Measurements from ENCODE around the gene ENG.
"Not testable (repeated sequence)": the region's sequence is repeated elsewhere in the genome, so short reads cannot be mapped to it uniquely, and the experiment has no call there.

Gene ENG

DNA sequence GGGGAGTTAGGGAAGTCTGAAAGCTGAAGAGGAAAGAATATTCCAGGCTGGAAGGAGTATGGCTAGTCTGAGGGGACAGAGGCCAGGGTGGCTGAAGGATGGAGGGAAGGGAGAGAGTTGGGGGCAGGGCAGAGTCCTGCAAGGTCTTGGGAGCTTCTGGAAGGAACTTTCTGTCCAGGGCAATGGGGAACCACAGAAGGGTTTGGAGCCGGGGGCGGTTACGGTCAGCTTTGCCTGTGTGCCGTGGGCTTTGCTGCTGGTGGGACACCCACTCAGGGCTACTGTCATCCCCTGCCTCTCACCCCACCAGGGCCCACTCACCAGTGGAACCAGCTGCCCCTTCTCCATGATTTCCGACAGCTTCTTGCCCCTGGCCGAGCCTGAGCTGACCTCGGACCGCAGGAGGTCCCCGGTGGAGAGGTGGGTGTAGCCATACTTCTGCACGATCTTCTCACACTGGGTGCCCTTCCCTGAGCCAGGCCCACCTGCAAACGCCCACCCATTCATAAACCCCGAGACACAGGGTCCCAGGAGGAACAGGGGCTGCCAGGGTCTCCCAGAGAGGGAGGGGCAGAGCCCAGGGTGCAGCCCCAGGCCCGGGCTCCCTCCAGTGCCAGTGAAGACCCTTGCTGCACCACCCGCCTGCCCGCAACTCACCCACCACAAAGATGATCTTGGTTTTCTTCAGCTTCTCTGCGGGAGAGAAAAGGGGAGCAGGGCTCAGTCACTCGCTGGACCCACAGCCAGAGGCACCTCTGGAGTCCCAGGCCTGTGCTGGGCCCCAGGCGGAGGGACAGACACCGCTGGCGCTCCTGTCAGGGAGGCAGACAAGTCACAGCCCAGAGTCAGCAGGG, 18.1 kb upstream of the ENG start:
- Histone ChIP-seq H3K36me3 (peaks cover 59% of the 10 kb centered on the region), H3K9me3 (ENCODE audit: severe bottlenecking) (no peaks in the 10 kb centered on the region), H3K27ac (peak overlapping the region; percentile 16; the same call in 1 of the 2 replicates), H3K4me3 (ENCODE audit: low read depth, low read length) (no peak overlapping the region), H3K27me3 (ENCODE audit: insufficient read depth, low read depth, severe bottlenecking) (no peaks in the 10 kb centered on the region)
- DNase-seq = no peak
- TF ChIP-seq, protein P1, sequence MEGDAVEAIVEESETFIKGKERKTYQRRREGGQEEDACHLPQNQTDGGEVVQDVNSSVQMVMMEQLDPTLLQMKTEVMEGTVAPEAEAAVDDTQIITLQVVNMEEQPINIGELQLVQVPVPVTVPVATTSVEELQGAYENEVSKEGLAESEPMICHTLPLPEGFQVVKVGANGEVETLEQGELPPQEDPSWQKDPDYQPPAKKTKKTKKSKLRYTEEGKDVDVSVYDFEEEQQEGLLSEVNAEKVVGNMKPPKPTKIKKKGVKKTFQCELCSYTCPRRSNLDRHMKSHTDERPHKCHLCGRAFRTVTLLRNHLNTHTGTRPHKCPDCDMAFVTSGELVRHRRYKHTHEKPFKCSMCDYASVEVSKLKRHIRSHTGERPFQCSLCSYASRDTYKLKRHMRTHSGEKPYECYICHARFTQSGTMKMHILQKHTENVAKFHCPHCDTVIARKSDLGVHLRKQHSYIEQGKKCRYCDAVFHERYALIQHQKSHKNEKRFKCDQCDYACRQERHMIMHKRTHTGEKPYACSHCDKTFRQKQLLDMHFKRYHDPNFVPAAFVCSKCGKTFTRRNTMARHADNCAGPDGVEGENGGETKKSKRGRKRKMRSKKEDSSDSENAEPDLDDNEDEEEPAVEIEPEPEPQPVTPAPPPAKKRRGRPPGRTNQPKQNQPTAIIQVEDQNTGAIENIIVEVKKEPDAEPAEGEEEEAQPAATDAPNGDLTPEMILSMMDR (IDR thresholded peaks at IDR 0.05; ENCODE audit: low read depth, low read length) = no peak

DNA sequence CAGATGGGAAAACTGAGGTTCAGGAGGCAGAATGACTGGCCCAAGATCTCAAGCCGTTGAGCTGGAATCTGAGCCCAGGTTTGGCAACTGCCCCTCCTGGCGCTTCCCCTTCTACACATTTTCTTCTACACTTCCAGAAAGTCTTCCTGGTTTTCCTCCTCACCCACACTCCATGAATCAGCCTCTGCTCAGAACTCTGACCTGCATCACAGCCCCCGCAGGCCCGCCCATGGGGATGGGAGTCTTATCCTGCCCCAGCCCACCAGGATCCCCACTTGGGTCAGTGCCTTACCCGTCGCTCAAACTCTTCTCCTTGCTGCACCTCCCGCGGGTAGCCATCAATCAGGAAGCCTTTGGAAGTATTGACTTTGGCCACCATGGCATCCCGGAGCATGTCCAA, 17.1 kb upstream of the ENG start:
- no peak overlapping the region for H3K27ac ChIP-seq
- H3K36me3 ChIP-seq = peaks cover 63% of the 10 kb centered on the region
- TF ChIP-seq, protein P1 (IDR thresholded peaks at IDR 0.05; ENCODE audit: low read depth, low read length) = no peak
- no peaks in the 10 kb centered on the region for H3K9me3 ChIP-seq (ENCODE audit: severe bottlenecking)
- DNase-seq = no peak
- no peaks in the 10 kb centered on the region for H3K27me3 ChIP-seq (ENCODE audit: insufficient read depth, low read depth, severe bottlenecking)
- no peak overlapping the region for H3K4me3 ChIP-seq (ENCODE audit: low read depth, low read length)

DNA sequence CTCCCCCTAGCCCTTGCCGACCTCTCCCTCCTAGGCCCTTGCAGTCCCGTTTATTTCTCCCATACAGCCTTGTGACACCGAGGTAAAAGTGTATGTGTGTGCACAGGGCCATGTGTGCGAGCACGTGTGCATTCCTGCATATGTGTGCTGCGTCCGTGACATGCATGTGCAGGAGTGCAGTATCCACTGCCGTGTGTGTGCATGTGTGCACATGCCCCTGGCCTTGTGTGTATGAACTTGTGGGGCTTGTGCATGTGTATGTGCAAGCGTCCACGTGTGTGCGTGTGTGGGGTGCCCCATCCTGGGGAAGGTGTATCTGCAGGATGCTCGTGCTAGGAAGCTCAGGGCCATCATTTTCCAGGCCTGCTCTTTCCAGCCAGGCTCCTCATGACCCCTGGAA, 16.4 kb upstream of the ENG start:
- no peak overlapping the region for H3K4me3 ChIP-seq (ENCODE audit: low read depth, low read length)
- H3K27me3 ChIP-seq (ENCODE audit: insufficient read depth, low read depth, severe bottlenecking) = no peaks in the 10 kb centered on the region
- no peak for DNase-seq
- no peaks in the 10 kb centered on the region for H3K9me3 ChIP-seq (ENCODE audit: severe bottlenecking)
- TF ChIP-seq, protein P1 (IDR thresholded peaks at IDR 0.05; ENCODE audit: low read depth, low read length) = no peak
- peaks cover 68% of the 10 kb centered on the region for H3K36me3 ChIP-seq
- H3K27ac ChIP-seq = no peak overlapping the region

DNA sequence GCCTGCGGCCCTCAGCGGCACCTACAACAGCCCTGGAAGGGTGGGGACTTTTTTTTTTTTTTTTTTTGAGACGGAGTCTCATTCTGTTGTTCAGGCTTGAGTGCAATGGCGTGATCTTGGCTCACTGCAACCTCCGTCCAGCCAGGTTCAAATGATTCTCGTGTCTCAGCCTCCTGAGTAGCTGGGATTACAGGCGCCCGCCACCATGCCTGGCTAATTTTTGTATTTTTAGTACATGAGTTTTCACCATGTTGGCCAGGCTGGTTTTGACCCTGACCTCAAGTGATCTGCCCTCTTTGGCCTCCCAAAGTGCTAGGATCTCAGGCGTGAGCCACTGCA, 15.7 kb upstream of the ENG start:
- H3K4me3 ChIP-seq (ENCODE audit: low read depth, low read length); DNase-seq; H3K9me3 ChIP-seq (ENCODE audit: severe bottlenecking); H3K27ac ChIP-seq; H3K27me3 ChIP-seq (ENCODE audit: insufficient read depth, low read depth, severe bottlenecking): not testable (repeated sequence)
- H3K36me3 ChIP-seq = peaks cover 71% of the 10 kb centered on the region

DNA sequence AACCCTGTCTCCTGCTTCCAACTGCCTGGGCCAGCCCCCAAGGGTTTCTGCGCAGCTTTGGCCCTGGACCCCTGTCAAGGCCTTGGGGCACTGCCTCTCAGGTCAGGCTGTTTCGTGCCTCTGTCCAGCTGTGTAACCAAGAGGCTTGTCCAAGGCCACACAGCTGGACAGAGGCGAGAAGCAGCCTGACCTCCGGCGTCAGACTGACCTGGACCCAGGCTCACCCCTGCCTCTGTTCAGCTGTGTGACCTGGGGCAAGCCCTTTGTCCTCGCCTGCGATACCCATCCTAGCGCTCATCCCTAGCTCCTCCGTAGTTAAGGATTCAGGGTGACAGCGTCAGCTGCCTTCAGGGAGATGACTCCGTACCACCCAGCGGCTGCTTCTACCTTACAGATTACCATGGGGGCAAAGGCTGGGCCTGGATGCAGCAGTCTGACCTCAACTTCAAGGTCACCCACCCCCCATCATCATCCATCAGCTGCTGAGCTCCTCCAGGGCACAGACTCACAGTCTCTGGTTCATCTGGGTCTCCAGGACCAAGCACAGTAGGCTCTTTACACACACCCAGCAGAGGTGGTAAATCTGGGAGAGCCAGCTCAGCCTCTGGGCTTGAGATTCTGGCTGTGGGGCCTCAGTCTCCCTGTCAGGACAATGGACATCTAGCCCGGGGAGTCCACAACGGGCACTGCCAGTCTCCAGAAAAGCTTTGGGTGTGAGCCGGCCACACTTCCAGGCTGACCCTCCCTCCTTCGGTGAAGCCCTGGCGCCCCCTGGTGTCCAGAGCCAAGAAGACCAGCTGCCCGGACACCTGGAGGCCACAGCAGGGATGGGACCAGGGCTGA, 15.1 kb upstream of the ENG start:
- peak; percentile 96 for DNase-seq
- Histone ChIP-seq H3K27ac (no peak overlapping the region; the same call in 1 of the 2 replicates), H3K9me3 (ENCODE audit: severe bottlenecking) (no peaks in the 10 kb centered on the region), H3K36me3 (peaks cover 68% of the 10 kb centered on the region), H3K27me3 (ENCODE audit: insufficient read depth, low read depth, severe bottlenecking) (no peaks in the 10 kb centered on the region), H3K4me3 (ENCODE audit: low read depth, low read length) (no peak overlapping the region)
- TF ChIP-seq, protein P1 (IDR thresholded peaks at IDR 0.05; ENCODE audit: low read depth, low read length) = peak; percentile 97

DNA sequence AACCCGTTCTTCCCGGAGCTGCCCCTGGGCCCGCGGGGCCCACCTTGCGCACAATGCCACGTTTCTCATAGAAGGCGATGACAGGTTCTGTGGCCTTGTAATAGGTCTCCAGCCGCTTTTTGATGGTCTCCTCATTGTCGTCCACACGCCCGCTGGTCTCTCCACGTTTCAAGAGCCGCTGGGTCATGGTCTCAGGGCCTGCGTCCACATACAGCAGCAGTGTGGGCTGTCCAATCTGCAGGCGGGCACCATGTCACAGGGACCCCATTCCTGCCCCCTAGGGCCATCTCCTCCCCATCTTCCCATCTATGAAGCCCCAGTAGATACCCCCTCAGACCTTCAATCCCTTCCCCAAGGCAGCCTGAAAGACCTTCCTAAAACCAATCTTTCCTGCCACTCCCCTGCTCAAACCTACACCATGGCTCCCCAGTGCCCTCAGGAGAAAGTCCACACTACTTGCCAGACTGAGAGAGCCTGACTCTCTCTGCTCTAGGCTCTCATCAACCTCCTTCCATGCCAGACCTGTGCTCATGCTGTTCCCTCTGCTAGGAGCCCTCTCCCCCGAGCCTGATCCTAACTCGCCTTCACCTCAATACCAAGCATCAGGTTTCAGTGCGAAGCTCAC, 13.9 kb upstream of the ENG start:
- no peaks in the 10 kb centered on the region for H3K9me3 ChIP-seq (ENCODE audit: severe bottlenecking)
- H3K27ac ChIP-seq = peak overlapping the region; percentile 30; the same call in 1 of the 2 replicates
- H3K4me3 ChIP-seq (ENCODE audit: low read depth, low read length) = no peak overlapping the region
- DNase-seq = no peak
- peaks cover 59% of the 10 kb centered on the region for H3K36me3 ChIP-seq
- TF ChIP-seq, protein P1 (IDR thresholded peaks at IDR 0.05; ENCODE audit: low read depth, low read length) = no peak
- no peaks in the 10 kb centered on the region for H3K27me3 ChIP-seq (ENCODE audit: insufficient read depth, low read depth, severe bottlenecking)

All from WERI-Rb-1 (cell line).